Keratinocyte (primary cell): ENCODE measurements around the gene IFNA2. TPM values are rescaled to one million over a fixed set of nuclear protein-coding genes. Genes with fewer than 3 reads are reported as not detected.

Experiments
- DNase-seq: peaks from one replicate; pipeline ENCODE4 v3.0.0-alpha.2; 2011; ENCODE audit warnings: low read depth, missing footprints, low spot score
- FAIRE-seq: peaks from 2 replicates; lab custom pipeline; 2011; peaks lifted over from hg19 to GRCh38; lab: Jason Lieb, UNC
- H2AFZ ChIP-seq: 2 replicates; pipeline ENCODE4 v1.6.0; 2012; ENCODE audit warnings: low read length, control low read depth, inconsistent platforms; ENCODE audit not compliant: control insufficient read depth
- H3K27ac ChIP-seq: 2 replicates; pipeline ENCODE4 v1.5.1; 2011; ENCODE audit warnings: low read length; ENCODE audit not compliant: control insufficient read depth, insufficient read depth
- H3K27me3 ChIP-seq: 3 replicates; pipeline ENCODE4 v1.6.0; 2011; ENCODE audit warnings: low read length; ENCODE audit not compliant: control insufficient read depth, insufficient read depth; ENCODE audit errors: extremely low read depth
- H3K36me3 ChIP-seq, 2 experiments: 2 replicates in 1 of 2; 3 replicates in 1 of 2; pipeline ENCODE4 v1.5.1; 2011; ENCODE audit warnings: low read length in 2 of 2, mild to moderate bottlenecking in 1 of 2; ENCODE audit not compliant: control insufficient read depth in 2 of 2, insufficient read depth in 2 of 2; ENCODE audit errors: extremely low read depth in 1 of 2
- H3K4me1 ChIP-seq: 3 replicates; pipeline ENCODE4 v1.5.1; 2011; ENCODE audit warnings: low read length; ENCODE audit not compliant: control insufficient read depth, insufficient read depth; ENCODE audit errors: extremely low read depth
- H3K4me2 ChIP-seq: 3 replicates; pipeline ENCODE4 v1.6.0; 2011; ENCODE audit warnings: low read depth, low read length; ENCODE audit not compliant: control insufficient read depth, insufficient read depth; ENCODE audit errors: extremely low read depth
- H3K4me3 ChIP-seq, 3 experiments: fragments of 200-600 bp in 1 of 3; sonication (generic) in 1 of 3; 2 replicates in 2 of 3; 3 replicates in 1 of 3; pipeline ENCODE4 v1.5.1; 2011 to 2016; ENCODE audit warnings: low read length in 3 of 3, mild to moderate bottlenecking in 3 of 3, control low read depth in 2 of 3, inconsistent platforms in 1 of 3, low read depth in 1 of 3, mixed read lengths in 1 of 3, mixed run types in 1 of 3, moderate library complexity in 1 of 3; ENCODE audit not compliant: control insufficient read depth in 2 of 3, insufficient read depth in 2 of 3; ENCODE audit errors: extremely low read depth in 1 of 3
- H3K79me2 ChIP-seq: 2 replicates; pipeline ENCODE4 v1.6.0; 2012; ENCODE audit warnings: low read length; ENCODE audit not compliant: control insufficient read depth, insufficient read depth
- H3K9ac ChIP-seq: 3 replicates; pipeline ENCODE4 v1.6.0; 2011; ENCODE audit warnings: low read length; ENCODE audit not compliant: control insufficient read depth, insufficient read depth; ENCODE audit errors: extremely low read depth
- H3K9me1 ChIP-seq: 3 replicates; pipeline ENCODE4 v1.6.0; 2011; ENCODE audit warnings: low read length; ENCODE audit not compliant: control insufficient read depth, insufficient read depth; ENCODE audit errors: extremely low read depth
- H3K9me3 ChIP-seq: 2 replicates; pipeline ENCODE4 v1.5.1; 2012; ENCODE audit warnings: low read depth, low read length; ENCODE audit not compliant: control insufficient read depth
- H4K20me1 ChIP-seq: 3 replicates; pipeline ENCODE4 v1.6.0; 2011; ENCODE audit warnings: low read length; ENCODE audit not compliant: control insufficient read depth, insufficient read depth; ENCODE audit errors: extremely low read depth
- EZH2 ChIP-seq: IDR thresholded peaks from one replicate; pipeline ENCODE4 v1.6.1; 2012; ENCODE audit warnings: inconsistent platforms, mild to moderate bottlenecking, low read length, moderate library complexity
- dilution Hi-C: fragments of 300-500 bp; cut with MboI; formaldehyde crosslinking; loops from one replicate; pipeline ENCODE4 v1.7.0; 2020; ENCODE audit warnings: low sequenced_read_pairs; ENCODE audit not compliant: extremely low pct_ligation_motif_present
- polyA plus RNA-seq, 5 experiments: library from polyadenylated mRNA; depleted of rRNA in 3 of 5; stranded (reverse) in 3 of 5; stranded (forward) in 1 of 5; unstranded in 1 of 5; fragments of >200 nt; gene quantifications; 1 replicate in 1 of 5; 2 replicates in 3 of 5; 3 replicates in 1 of 5; pipeline versions ENCODE4 v1.2.1 to v1.2.3, GENCODE V29; 2011 to 2012; ENCODE audit warnings: missing spikeins in 2 of 5, low read depth in 1 of 5, low replicate concordance in 1 of 5
- TF ChIP-seq, protein P1 (sequence below), 3 experiments: IDR thresholded peaks in 1 of 3; conservative IDR thresholded peaks in 1 of 3; optimal IDR thresholded peaks in 1 of 3; 2 replicates in 2 of 3; 3 replicates in 1 of 3; pipeline versions ENCODE3 to v1.5.1; 2011; ENCODE audit warnings: low read length in 3 of 3, mild to moderate bottlenecking in 3 of 3, moderate library complexity in 2 of 3, control low read depth in 1 of 3, inconsistent platforms in 1 of 3; ENCODE audit not compliant: insufficient read depth in 2 of 3; ENCODE audit errors: extremely low read depth in 1 of 3

The IFNA2 gene
- polyA plus RNA-seq, 1 donor (not counting 4 experiments of a cell fraction or from before 2014, with no cell fraction given): not detected

- dilution Hi-C loops: no loop called here
- Histone ChIP-seq H3K9me1 (no peaks in the 10 kb centered on the region), H3K27ac (no peak overlapping the region), H3K4me3 (no peak overlapping the region), H3K9ac (no peak overlapping the region), H3K36me3 (no peaks in the 10 kb centered on the region), H3K4me2 (no peak overlapping the region), H2AFZ (no peak overlapping the region), H4K20me1 (no peaks in the 10 kb centered on the region), H3K9me3 (no peaks in the 10 kb centered on the region), H3K27me3 (no peaks in the 10 kb centered on the region), H3K79me2 (no peaks in the 10 kb centered on the region), H3K4me1 (peaks cover 9% of the 10 kb centered on the region)
- no peak for TF ChIP-seq EZH2
- TF ChIP-seq, protein P1, sequence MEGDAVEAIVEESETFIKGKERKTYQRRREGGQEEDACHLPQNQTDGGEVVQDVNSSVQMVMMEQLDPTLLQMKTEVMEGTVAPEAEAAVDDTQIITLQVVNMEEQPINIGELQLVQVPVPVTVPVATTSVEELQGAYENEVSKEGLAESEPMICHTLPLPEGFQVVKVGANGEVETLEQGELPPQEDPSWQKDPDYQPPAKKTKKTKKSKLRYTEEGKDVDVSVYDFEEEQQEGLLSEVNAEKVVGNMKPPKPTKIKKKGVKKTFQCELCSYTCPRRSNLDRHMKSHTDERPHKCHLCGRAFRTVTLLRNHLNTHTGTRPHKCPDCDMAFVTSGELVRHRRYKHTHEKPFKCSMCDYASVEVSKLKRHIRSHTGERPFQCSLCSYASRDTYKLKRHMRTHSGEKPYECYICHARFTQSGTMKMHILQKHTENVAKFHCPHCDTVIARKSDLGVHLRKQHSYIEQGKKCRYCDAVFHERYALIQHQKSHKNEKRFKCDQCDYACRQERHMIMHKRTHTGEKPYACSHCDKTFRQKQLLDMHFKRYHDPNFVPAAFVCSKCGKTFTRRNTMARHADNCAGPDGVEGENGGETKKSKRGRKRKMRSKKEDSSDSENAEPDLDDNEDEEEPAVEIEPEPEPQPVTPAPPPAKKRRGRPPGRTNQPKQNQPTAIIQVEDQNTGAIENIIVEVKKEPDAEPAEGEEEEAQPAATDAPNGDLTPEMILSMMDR (optimal IDR thresholded peaks at IDR 0.05 in 1 of 3, IDR thresholded peaks at IDR 0.05 in 1 of 3, conservative IDR thresholded peaks at IDR 0.05 in 1 of 3; ENCODE audit: extremely low read depth in 1 of 3, insufficient read depth in 2 of 3, low read length in 3 of 3): no peak
- DNase-seq (no peak), FAIRE-seq (no peak)
These were observed 30.5 kb upstream of the IFNA2 start for GRCh38 chr9:21415493-21416267.

DNA sequence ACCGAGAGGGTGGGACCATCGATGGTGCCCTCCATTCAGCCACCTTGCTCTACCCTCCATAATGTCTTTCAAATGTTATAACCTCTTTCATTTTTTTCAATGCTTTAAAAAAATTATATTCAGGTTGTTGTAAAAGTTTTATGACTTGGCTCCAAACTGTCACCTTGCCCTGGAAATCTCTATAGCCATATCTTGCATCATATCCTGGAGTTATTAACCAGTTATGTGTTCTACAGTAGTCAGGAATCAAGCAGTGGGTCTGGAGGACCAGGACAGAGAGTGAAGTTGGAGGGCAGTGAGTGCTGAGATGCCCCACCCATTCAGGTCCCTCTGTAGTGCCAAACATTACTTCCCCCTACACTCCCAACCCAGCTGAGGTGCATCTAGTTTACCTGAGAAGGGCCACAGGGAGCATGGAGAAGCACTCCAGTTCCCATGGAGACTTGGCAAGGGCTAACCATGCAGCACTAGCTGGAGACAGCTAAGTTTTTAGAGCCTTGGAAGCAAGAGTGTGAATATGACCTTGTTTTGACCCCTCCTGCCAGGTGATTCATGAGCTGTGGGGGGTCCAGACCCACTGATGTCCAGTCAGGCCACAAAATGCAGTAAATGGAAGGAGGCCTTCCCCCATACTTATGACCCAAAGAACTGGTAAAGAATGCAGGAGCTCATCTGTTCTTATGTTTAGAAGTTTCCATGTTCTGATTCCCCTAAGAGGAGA, 29.2 kb upstream of the IFNA2 start:
- Histone ChIP-seq H3K4me2 (no peak overlapping the region), H3K4me1 (peaks cover 9% of the 10 kb centered on the region), H3K79me2 (no peaks in the 10 kb centered on the region), H3K36me3 (no peaks in the 10 kb centered on the region), H3K9me1 (no peaks in the 10 kb centered on the region), H3K9me3 (no peaks in the 10 kb centered on the region), H3K27ac (no peak overlapping the region), H3K27me3 (peaks cover 3% of the 10 kb centered on the region), H3K9ac (no peak overlapping the region), H2AFZ (no peak overlapping the region), H3K4me3 (no peak overlapping the region), H4K20me1 (no peaks in the 10 kb centered on the region)
- no peak for DNase-seq
- no peak for TF ChIP-seq EZH2
- TF ChIP-seq, protein P1 (optimal IDR thresholded peaks at IDR 0.05 in 1 of 3, IDR thresholded peaks at IDR 0.05 in 1 of 3, conservative IDR thresholded peaks at IDR 0.05 in 1 of 3; ENCODE audit: extremely low read depth in 1 of 3, insufficient read depth in 2 of 3, low read length in 3 of 3): no peak
- FAIRE-seq: no peak
- dilution Hi-C loops: no loop called here
